ENCODE results near the gene BTBD19.
"Not testable (repeated sequence)": the region's sequence is repeated elsewhere in the genome, so short reads cannot be mapped to it uniquely, and the experiment has no call there.

The BTBD19 gene

DNA sequence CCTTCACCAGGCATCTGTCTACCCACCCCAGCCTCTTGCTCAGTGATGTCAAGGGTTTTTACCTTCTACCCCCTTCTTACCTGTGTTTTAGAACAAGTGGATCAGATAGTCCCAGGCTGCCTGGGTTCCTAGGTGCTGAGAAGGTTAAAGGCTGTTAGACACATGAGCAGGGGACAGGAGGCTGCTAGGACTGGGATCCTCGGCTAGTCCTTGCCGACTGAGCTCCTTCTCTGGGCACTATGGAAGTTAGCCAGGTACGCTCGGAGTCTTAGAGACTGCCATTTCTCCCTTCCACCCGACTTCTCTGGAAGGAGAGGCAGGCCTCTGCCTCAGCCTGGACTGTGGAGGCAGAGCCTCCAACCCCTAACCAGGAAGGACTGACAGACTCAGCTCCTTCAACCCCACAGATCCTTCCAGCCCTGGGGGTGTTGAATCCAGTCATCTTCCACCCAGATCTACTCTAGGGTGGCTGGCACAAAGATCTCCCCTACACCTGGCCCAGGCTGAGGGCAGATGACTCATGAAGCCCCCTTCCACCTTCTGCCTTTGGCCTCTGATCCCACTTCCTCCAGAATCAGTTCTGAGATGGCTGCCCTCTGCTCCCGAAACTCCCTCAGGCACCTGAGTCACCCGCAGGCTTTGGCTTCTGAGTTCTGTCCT is 1.5 kb upstream of the BTBD19 start, which contains the start of gene DYNLT4:
Gene DYNLT4, minus strand, starts transcription at position 648 of the 660 bp plus-strand sequence. CDS start 683 bp downstream, outside the sequence.
- TF ChIP-seq, protein P1, sequence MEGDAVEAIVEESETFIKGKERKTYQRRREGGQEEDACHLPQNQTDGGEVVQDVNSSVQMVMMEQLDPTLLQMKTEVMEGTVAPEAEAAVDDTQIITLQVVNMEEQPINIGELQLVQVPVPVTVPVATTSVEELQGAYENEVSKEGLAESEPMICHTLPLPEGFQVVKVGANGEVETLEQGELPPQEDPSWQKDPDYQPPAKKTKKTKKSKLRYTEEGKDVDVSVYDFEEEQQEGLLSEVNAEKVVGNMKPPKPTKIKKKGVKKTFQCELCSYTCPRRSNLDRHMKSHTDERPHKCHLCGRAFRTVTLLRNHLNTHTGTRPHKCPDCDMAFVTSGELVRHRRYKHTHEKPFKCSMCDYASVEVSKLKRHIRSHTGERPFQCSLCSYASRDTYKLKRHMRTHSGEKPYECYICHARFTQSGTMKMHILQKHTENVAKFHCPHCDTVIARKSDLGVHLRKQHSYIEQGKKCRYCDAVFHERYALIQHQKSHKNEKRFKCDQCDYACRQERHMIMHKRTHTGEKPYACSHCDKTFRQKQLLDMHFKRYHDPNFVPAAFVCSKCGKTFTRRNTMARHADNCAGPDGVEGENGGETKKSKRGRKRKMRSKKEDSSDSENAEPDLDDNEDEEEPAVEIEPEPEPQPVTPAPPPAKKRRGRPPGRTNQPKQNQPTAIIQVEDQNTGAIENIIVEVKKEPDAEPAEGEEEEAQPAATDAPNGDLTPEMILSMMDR (IDR thresholded peaks at IDR 0.05; ENCODE audit: low read length, missing control alignments) = no peak
- H3K4me3 ChIP-seq (replicated peaks; ENCODE audit: low read depth, low read length) = peak within 1 kb of the TSS; percentile 67
- DNase-seq (ENCODE audit: low read depth) = no peak

DNA sequence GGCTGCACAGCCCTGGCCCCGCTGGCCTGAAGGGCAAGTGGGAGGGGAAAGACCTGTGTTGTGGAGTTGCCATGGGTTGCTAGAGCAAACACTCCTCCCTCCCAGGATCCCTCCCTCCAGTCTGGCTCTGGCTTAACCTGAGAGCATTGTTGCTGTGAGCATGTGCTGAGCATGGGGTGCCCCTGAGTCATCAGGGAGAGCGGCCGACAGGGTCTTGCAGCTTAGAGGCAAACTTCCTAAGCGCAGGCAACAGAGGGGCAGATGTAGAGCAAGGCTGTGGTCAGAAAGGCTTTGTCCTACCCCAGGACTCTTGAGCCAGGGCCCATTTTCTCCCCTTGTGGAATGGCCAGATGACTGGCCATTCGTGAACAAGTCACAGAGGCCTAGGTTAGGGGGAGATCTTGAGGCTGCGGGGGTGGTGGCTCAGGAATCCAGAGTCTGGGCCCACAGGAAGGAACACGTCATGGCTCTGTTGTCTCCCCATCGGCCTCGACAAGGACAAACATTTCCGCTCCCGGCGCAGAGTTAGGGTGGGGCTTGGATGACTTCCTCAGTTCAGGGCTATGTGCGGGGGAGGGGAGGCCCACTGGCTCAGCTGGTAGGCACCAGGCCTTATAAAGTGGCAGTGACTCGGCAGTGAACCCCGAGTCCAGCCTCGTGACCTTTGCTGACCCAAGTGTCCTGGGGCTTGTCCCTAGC is 810 bp upstream of the BTBD19 start:
- peak; percentile 100 for DNase-seq (ENCODE audit: low read depth)
- TF ChIP-seq, protein P1 (IDR thresholded peaks at IDR 0.05; ENCODE audit: low read length, missing control alignments) = no peak
- peak overlapping the region; percentile 67 for H3K4me3 ChIP-seq (replicated peaks; ENCODE audit: low read depth, low read length)

DNA sequence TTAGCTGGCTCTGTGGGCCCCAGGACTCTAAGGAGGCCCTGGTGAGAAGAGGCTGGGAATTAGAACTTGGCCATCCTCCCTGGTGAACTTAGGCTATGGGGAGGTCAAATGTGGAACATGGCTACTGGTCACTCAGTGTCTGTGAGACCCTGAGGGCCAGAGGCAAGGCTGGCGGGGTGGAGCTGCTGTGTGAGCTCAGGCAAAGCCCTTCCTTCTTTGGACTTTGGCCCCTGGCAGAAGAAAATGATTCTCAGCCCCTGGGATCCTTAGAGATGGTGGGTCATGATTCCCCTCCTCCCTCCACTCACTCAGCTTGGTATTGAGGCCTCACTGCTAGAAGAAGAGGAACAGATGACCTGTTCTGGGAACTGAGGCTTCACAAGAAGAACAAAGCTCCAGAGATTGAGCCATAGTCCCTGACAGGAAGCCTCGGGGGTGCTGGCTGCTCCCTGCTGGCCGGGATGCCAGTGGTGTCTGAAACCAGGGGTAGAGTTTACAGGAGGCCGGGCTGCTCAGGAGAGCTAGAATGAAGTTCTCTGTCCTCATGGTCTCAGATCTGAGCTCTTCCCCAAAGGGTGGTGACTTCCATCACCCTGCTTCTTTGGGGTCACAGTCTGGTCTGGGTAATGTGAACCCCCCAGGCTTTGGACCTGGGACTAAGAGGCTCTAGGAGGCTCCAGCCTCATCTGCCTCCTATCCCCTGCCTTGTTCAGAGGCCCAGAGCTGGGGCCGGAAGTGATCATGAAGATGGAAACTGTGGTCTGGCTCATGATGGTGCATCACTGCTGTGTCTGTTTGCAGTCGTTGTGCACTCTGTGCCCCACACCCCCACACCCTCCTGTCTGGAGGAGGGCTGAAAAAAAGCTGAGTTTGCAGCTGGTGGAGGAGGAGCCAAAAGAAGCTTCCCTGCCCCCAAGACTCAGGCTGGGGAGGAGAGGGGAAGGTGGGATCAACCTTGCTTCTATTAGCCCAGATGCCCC is 905 bp downstream of the BTBD19 start:
- peak overlapping the region; percentile 67 for H3K4me3 ChIP-seq (replicated peaks; ENCODE audit: low read depth, low read length)
- TF ChIP-seq, protein P1 (IDR thresholded peaks at IDR 0.05; ENCODE audit: low read length, missing control alignments) = peak; percentile 25
- DNase-seq (ENCODE audit: low read depth) = peak; percentile 86

DNA sequence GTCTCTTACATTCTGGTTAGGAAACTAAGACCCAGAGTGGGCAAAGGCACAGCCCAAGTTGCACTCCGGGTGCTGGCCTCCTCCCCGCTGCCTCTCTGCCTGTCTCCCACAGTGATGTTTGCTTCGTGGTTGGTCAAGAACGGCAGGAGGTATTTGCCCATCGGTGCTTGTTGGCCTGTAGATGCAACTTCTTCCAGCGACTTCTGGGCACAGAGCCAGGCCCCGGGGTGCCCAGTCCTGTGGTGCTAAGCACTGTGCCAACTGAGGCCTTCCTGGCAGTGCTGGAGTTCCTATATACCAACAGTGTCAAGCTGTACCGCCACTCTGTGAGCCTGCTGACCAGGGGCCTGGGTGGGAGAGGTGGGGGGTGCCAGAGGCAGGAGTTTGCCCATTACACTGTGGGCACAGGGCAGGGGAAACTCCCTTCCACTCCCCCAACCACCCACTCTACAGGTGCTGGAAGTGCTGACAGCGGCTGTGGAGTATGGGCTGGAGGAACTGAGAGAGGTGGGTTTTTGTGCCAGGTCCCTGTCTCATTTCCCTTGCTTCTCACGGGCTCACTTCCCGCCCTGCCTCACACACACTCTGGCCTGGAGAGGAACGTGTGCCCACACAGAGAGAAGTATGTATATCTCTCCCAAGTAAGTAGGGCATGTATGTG is 1.9 kb downstream of the BTBD19 start:
- H3K4me3 ChIP-seq (replicated peaks; ENCODE audit: low read depth, low read length) = peak overlapping the region; percentile 67
- TF ChIP-seq, protein P1 (IDR thresholded peaks at IDR 0.05; ENCODE audit: low read length, missing control alignments) = no peak
- no peak for DNase-seq (ENCODE audit: low read depth)

DNA sequence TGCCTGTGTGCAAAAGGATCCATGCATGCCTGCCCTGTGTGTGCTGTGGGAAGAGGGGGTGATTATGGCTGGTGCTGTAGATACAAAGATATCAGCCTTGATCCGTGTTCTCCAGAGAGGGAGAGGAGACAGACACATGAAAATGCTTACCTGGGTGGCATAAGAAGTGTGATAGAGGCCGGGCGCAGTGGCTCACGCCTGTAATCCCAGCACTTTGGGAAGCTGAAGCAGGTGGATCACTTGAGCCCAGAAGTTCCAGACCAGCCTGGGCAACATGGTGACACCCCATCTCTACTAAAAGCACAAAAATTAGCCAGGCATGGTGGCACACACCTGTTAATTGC is 2.4 kb downstream of the BTBD19 start:
- H3K4me3 ChIP-seq (replicated peaks; ENCODE audit: low read depth, low read length) = peak overlapping the region; percentile 67

DNA sequence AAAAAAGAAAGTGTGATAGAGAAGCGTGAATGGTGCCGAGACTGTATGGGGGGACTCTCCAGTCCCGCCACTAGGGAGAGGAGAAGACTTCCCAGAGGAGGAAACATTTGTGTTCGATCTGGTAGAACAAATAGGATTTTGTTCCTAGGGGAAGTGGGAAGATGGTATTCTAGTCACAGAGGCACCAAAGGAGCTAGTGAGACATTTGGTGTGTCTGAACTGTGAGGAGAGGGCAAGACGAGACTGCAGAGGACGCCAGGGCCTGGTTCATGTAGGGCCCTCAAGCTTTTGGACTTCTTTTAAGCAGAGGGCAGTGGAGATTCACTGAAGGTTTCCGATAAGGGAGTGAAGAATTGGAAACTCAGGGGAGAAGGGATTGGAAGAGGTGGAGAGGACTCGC is 2.9 kb downstream of the BTBD19 start:
- no peak for DNase-seq (ENCODE audit: low read depth)
- TF ChIP-seq, protein P1 (IDR thresholded peaks at IDR 0.05; ENCODE audit: low read length, missing control alignments) = no peak
- H3K4me3 ChIP-seq (replicated peaks; ENCODE audit: low read depth, low read length) = no peak overlapping the region

More for the DNA sequence above, 2.4 kb downstream of the BTBD19 start:
- DNase-seq (ENCODE audit: low read depth) = not testable (repeated sequence)
